Vagina (tissue), 2 donors: ENCODE measurements around the gene VTA1. TPM values are rescaled to one million over a fixed set of nuclear protein-coding genes. Genes with fewer than 3 reads are reported as not detected.
"Not testable (repeated sequence)": the region's sequence is repeated elsewhere in the genome, so short reads cannot be mapped to it uniquely, and the experiment has no call there.

Source experiments
- DNase-seq, 2 donors: peaks; one replicate each; pipeline ENCODE4 v3.0.0-alpha.2; 2017; ENCODE audit errors: extremely low spot score in 2 of 2
- H3K27ac ChIP-seq: fragments of 200-600 bp; sonication (generic); one replicate; pipeline ENCODE4 v1.5.1; 2019
- H3K27me3 ChIP-seq: fragments of 200-600 bp; sonication (generic); one replicate; pipeline ENCODE4 v1.5.1; 2019
- H3K36me3 ChIP-seq, 2 donors: fragments of 200-600 bp; sonication (generic); one replicate each; pipeline ENCODE4 v1.5.1; 2017 to 2019
- H3K4me1 ChIP-seq: fragments of 200-600 bp; sonication (generic); one replicate; pipeline ENCODE4 v1.5.1; 2019
- H3K4me3 ChIP-seq, 2 donors: fragments of 200-600 bp; sonication (generic); 1 replicate in 1 of 2; 2 replicates in 1 of 2; pipeline ENCODE4 v1.5.1; 2016 to 2019
- H3K9me3 ChIP-seq: fragments of 200-600 bp; sonication (generic); one replicate; pipeline ENCODE4 v1.5.1; 2019
- POLR2A ChIP-seq, 2 donors: fragments of 450-650 bp; IDR thresholded peaks; one replicate each; pipeline ENCODE4 v1.6.1; 2017; ENCODE audit warnings: antibody characterized with exemption in 2 of 2, mild to moderate bottlenecking in 2 of 2, moderate library complexity in 2 of 2
- POLR2AphosphoS5 ChIP-seq, 2 donors: sonication (generic); formaldehyde crosslinking; IDR thresholded peaks; one replicate each; pipeline ENCODE4 v1.9.0; 2017; ENCODE audit warnings: antibody characterized with exemption in 2 of 2, mild to moderate bottlenecking in 2 of 2, low read depth in 1 of 2; ENCODE audit not compliant: insufficient read depth in 1 of 2
- intact Hi-C: fragments of 100-400 bp; cut with DNase I; formaldehyde crosslinking; loops from one replicate; pipeline ENCODE4 v1.15.1; 2023
- total RNA-seq: library from RNA; depleted of rRNA; stranded (reverse); fragments of >200 nt; gene quantifications from one replicate; pipeline ENCODE4 v1.2.3, GENCODE V29; 2016
- TF ChIP-seq, protein P1 (sequence below), 3 experiments: fragments of 450-650 bp in 2 of 3; fragments of 200-600 bp in 1 of 3; sonication (generic) in 1 of 3; IDR thresholded peaks; one replicate each; pipeline ENCODE4 v1.5.1; 2017 to 2019; ENCODE audit warnings: antibody characterized with exemption in 3 of 3, mild to moderate bottlenecking in 2 of 3, moderate library complexity in 2 of 3

The VTA1 gene
- total RNA-seq = 46.4 TPM

GRCh38 chr6:142146828-142147662 lies at the start of gene VTA1, which contains the start of gene NMBR:
Gene VTA1, plus strand, starts transcription at chr6:142147263. Its CDS starts 25 bp downstream, at chr6:142147288.
Gene NMBR, minus strand, starts transcription at chr6:142147122. Its CDS starts 58,464 bp downstream, at chr6:142088658.
- Histone ChIP-seq H3K27ac (peak within 1 kb of the TSS; percentile 62), H3K4me3 (peak within 1 kb of the TSS; percentile 78 to 86), H3K4me1 (peaks cover 31% of the 10 kb centered on the region), H3K27me3 (no peaks in the 10 kb centered on the region), H3K36me3 (no peaks in the 10 kb centered on the region), H3K9me3 (no peaks in the 10 kb centered on the region)
- intact Hi-C loops = no loop called here
- DNase-seq = peak; percentile 96 to 99
- TF ChIP-seq, protein P1, sequence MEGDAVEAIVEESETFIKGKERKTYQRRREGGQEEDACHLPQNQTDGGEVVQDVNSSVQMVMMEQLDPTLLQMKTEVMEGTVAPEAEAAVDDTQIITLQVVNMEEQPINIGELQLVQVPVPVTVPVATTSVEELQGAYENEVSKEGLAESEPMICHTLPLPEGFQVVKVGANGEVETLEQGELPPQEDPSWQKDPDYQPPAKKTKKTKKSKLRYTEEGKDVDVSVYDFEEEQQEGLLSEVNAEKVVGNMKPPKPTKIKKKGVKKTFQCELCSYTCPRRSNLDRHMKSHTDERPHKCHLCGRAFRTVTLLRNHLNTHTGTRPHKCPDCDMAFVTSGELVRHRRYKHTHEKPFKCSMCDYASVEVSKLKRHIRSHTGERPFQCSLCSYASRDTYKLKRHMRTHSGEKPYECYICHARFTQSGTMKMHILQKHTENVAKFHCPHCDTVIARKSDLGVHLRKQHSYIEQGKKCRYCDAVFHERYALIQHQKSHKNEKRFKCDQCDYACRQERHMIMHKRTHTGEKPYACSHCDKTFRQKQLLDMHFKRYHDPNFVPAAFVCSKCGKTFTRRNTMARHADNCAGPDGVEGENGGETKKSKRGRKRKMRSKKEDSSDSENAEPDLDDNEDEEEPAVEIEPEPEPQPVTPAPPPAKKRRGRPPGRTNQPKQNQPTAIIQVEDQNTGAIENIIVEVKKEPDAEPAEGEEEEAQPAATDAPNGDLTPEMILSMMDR (IDR thresholded peaks at IDR 0.05) = peak; percentile 67 to 96 (median 80)
- TF ChIP-seq POLR2A (IDR thresholded peaks at IDR 0.05) = no peak
- TF ChIP-seq POLR2AphosphoS5 (IDR thresholded peaks at IDR 0.05; ENCODE audit: insufficient read depth in 1 of 2, low read depth in 1 of 2) = peak; percentile 93 to 99

DNA sequence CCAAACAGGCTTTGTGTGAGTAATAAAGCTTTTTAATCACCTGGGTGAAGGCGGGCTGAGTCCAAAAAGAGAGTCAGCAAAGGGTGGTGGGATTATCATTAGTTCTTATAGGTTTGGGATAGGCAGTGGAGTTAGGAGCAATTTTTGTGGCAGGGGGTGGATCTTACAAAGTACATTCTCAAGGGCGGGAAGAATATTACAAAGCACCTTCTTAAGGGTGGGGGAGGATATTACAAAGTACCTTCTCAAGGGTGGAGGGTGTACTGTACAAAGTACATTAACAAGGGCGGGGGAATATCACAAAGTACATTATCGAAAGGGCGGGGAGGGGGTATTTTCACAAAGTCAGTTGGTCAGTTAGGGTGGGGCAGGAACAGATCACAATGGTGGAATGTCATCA lies 42.2 kb upstream of the VTA1 start:
- H3K9me3 ChIP-seq, H3K27me3 ChIP-seq, H3K4me3 ChIP-seq, intact Hi-C loops, H3K36me3 ChIP-seq, H3K27ac ChIP-seq, DNase-seq, H3K4me1 ChIP-seq: not testable (repeated sequence)

DNA sequence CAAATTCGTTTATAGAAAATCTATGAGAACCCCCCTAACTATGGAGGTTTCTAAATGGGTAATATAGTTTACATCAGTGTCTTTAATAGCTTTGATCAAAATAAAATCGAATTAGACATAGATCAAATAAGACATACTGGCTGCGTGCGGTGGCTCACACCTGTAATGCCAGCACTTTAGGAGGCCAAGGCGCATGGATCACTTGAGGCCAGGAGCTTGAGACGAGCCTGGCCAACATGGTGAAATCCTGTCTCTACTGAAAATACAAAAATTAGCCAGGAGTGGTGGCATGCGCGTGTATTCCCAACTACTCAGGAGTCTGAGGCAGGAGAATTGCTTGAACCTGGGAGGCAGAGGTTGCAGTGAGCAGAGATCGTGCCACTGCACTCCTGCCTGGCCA lies 36.2 kb upstream of the VTA1 start:
- H3K27me3 ChIP-seq, H3K9me3 ChIP-seq, intact Hi-C loops, H3K4me1 ChIP-seq, DNase-seq, H3K4me3 ChIP-seq, H3K36me3 ChIP-seq, H3K27ac ChIP-seq: not testable (repeated sequence)

- Histone ChIP-seq H3K27me3 (no peaks in the 10 kb centered on the region), H3K9me3 (no peaks in the 10 kb centered on the region), H3K36me3 (no peaks in the 10 kb centered on the region), H3K27ac (no peak overlapping the region), H3K4me1 (no peaks in the 10 kb centered on the region), H3K4me3 (no peak overlapping the region)
- DNase-seq = no peak
- TF ChIP-seq POLR2AphosphoS5 (IDR thresholded peaks at IDR 0.05; ENCODE audit: insufficient read depth in 1 of 2, low read depth in 1 of 2) = no peak
- TF ChIP-seq, protein P1 (IDR thresholded peaks at IDR 0.05) = peak; percentile 6 to 52 (median 51)
- intact Hi-C loops = no loop called here
Observed at GRCh38 chr6:142112451-142113061, 34.5 kb upstream of the VTA1 start.

- no peaks in the 10 kb centered on the region for H3K36me3 ChIP-seq
- no peak for DNase-seq
- no peak overlapping the region for H3K4me3 ChIP-seq
- no peak overlapping the region for H3K27ac ChIP-seq
- no peak for TF ChIP-seq POLR2A (IDR thresholded peaks at IDR 0.05)
- H3K27me3 ChIP-seq = no peaks in the 10 kb centered on the region
- no peaks in the 10 kb centered on the region for H3K4me1 ChIP-seq
- H3K9me3 ChIP-seq = no peaks in the 10 kb centered on the region
- intact Hi-C loops = no loop called here
Observed at GRCh38 chr6:142117366-142117765, 29.7 kb upstream of the VTA1 start.

- TF ChIP-seq, protein P1 (IDR thresholded peaks at IDR 0.05) = no peak
- no peak for TF ChIP-seq POLR2A (IDR thresholded peaks at IDR 0.05)
- no peak for TF ChIP-seq POLR2AphosphoS5 (IDR thresholded peaks at IDR 0.05; ENCODE audit: insufficient read depth in 1 of 2, low read depth in 1 of 2)
- H3K27me3 ChIP-seq = no peaks in the 10 kb centered on the region
- H3K36me3 ChIP-seq = no peaks in the 10 kb centered on the region
- no peak overlapping the region for H3K4me3 ChIP-seq
- H3K9me3 ChIP-seq = no peaks in the 10 kb centered on the region
- intact Hi-C loops = no loop called here
- no peak overlapping the region for H3K27ac ChIP-seq
- no peaks in the 10 kb centered on the region for H3K4me1 ChIP-seq
- DNase-seq = no peak
Observed at GRCh38 chr6:142118328-142118727, 28.7 kb upstream of the VTA1 start.
